Esophagus muscularis mucosa (tissue), 4 donors: Measurements from ENCODE around the gene PSORS1C1. TPM values are rescaled to one million over a fixed set of nuclear protein-coding genes. Genes with fewer than 3 reads are reported as not detected.

ENCODE experiments used
- DNase-seq: peaks from one replicate; pipeline ENCODE4 v3.0.0-alpha.2; 2017; ENCODE audit errors: extremely low spot score
- H3K27ac ChIP-seq, 4 donors: fragments of 200-600 bp; sonication (generic); replicated peaks in 1 of 4; 1 replicate in 3 of 4; 2 replicates in 1 of 4; pipeline ENCODE4 v1.5.1; 2016 to 2019; ENCODE audit warnings: mild to moderate bottlenecking in 1 of 4
- H3K27me3 ChIP-seq, 4 donors: fragments of 200-600 bp; sonication (generic); one replicate each; pipeline versions ENCODE4 v1.5.1 to v1.6.0; 2016 to 2019
- H3K36me3 ChIP-seq, 4 donors: fragments of 200-600 bp; sonication (generic); one replicate each; pipeline ENCODE4 v1.5.1; 2016 to 2019
- H3K4me1 ChIP-seq, 4 donors: fragments of 200-600 bp; sonication (generic); one replicate each; pipeline ENCODE4 v1.5.1; 2016 to 2019
- H3K4me3 ChIP-seq, 4 donors: fragments of 200-600 bp; sonication (generic); 1 replicate in 2 of 4; 2 replicates in 2 of 4; pipeline ENCODE4 v1.5.1; 2016 to 2019; ENCODE audit warnings: mild to moderate bottlenecking in 4 of 4, moderate library complexity in 1 of 4
- H3K9me3 ChIP-seq, 4 donors: fragments of 200-600 bp; sonication (generic); 1 replicate in 3 of 4; 2 replicates in 1 of 4; pipeline ENCODE4 v1.5.1; 2016 to 2019
- CTCF ChIP-seq, 3 experiments: fragments of 200-600 bp in 2 of 3; fragments of 450-650 bp in 1 of 3; sonication (generic) in 2 of 3; IDR thresholded peaks; one replicate each; pipeline ENCODE4 v1.5.1; 2017 to 2019; ENCODE audit warnings: antibody characterized with exemption in 3 of 3, mild to moderate bottlenecking in 2 of 3, moderate library complexity in 1 of 3
- EP300 ChIP-seq: sonication (generic); formaldehyde crosslinking; IDR thresholded peaks from one replicate; pipeline ENCODE4 v1.6.1; 2017; ENCODE audit warnings: antibody characterized with exemption
- POLR2A ChIP-seq: fragments of 450-650 bp; IDR thresholded peaks from one replicate; pipeline ENCODE4 v1.6.1; 2017; ENCODE audit warnings: antibody characterized with exemption, moderate library complexity, mild to moderate bottlenecking, low read depth
- POLR2AphosphoS5 ChIP-seq, 2 donors: sonication (generic); formaldehyde crosslinking; IDR thresholded peaks; one replicate each; pipeline ENCODE4 v1.6.1; 2017; ENCODE audit warnings: antibody characterized with exemption in 2 of 2
- WGBS: methylation state at CpG from one replicate; pipeline ENCODE4 v1.1.5; 2018; 5-methylcytosine and 5-hydroxymethylcytosine counted together
- intact Hi-C: fragments of 100-400 bp; cut with DNase I; formaldehyde crosslinking; loops from one replicate; pipeline ENCODE4 v1.15.1; 2023
- total RNA-seq, 4 donors: library from RNA; depleted of rRNA; stranded (reverse); fragments of >200 nt; gene quantifications; one replicate each; pipeline versions ENCODE4 v1.1.0 to v1.2.1, GENCODE V29; 2016

Gene PSORS1C1
- total RNA-seq, 4 donors from 2014 or later, result 0.34 to 1.2 (median 1.1) TPM

DNA sequence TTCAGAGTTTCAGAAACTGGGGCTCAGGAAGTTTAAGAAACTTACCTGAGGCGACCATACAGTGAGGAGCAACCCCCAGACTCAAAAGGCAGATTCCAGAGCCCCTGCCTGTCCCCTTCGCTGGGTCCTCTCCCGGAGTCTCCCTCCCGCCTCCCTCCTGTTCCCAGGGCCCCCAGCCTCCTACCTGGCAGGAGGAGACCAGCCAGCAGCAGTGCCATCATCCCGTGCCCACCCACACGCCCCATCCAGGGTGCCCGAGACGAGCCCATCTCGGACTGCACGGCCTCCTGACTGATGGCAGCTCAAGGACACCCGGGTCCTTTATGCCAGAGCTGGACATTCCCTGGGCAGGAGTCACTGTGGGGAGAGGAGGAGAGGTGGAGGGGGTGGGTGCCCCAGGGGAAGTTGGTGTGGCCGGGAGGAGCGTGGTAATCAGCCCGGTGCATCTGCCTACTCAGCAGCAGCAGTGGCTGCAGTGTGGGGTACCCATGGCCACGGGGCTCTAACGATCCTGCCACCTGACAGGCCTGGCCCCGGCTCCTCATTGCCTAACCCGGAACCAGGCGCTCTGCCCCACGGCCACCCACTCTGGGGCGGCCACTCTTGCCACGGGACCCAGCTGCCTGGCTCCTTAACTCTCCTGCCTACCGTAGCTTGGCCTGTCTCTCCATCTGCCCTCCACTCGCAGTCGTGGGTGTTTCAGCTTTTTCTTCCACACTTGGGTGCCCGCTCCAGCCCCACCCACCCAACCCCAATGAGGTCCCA is 5.7 kb downstream of the PSORS1C1 start, which contains the start of gene CDSN:
CDSN (minus strand) TSS at position 296 of the 765 bp plus-strand sequence; CDS start at position 269, 27 bp downstream.
- no peaks in the 10 kb centered on the region for H3K27me3 ChIP-seq
- H3K4me3 ChIP-seq, result no peak within 1 kb of the TSS
- no peaks in the 10 kb centered on the region for H3K9me3 ChIP-seq
- 84% methylated on average over 23 of the region's 26 CpGs for WGBS
- no peak for DNase-seq
- H3K27ac ChIP-seq, result no peak within 1 kb of the TSS
- TF ChIP-seq POLR2AphosphoS5 (IDR thresholded peaks at IDR 0.05), result no peak
- no peak for TF ChIP-seq CTCF (IDR thresholded peaks at IDR 0.05)
- TF ChIP-seq POLR2A, result no peak
- no peak for TF ChIP-seq EP300
- H3K4me1 ChIP-seq, result peaks cover 30 to 69% (median 45%) of the 10 kb centered on the region in 4 donors
- intact Hi-C loops, result no loop called here
- no peaks in the 10 kb centered on the region for H3K36me3 ChIP-seq

DNA sequence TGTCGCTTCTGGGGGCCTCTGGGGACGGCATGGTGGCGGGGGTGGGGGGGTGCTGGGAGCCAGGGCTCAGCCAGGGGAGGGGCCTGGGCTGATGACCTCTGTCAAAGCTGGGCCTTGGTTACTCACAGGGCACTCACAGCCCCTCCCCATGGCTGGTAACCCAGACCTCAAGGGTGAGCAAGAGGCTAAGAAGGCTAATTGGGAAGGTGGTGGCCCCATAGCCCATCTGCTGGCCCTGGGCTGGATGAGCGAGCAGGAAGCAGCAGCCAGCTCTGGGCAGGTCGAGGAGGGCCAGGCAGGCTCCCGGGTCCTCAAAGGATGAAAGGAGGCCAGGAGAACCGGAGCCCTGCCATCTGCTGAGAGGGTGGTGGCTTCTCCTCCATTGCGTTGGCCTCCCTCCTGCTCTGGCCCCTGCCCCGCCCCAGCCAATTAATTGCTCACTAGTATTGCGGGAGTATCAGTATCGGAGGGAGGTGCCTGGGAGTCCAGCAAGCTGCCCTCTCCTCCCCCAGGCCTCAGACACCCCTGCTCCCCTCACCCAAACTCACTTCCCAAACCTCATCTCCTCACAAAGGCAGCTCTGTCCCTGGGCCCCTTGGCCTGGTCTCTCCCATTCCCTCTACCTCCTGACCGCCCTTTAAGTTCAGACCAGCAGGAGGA is 6.7 kb downstream of the PSORS1C1 start:
- intact Hi-C loops, result no loop called here
- no peak overlapping the region for H3K4me3 ChIP-seq
- WGBS, result 87% methylated on average over 12 of the region's 12 CpGs
- no peaks in the 10 kb centered on the region for H3K9me3 ChIP-seq
- DNase-seq, result no peak
- peaks cover 33 to 69% (median 41%) of the 10 kb centered on the region in 4 donors for H3K4me1 ChIP-seq
- TF ChIP-seq POLR2AphosphoS5 (IDR thresholded peaks at IDR 0.05) (no peak), CTCF (IDR thresholded peaks at IDR 0.05) (no peak)
- no peaks in the 10 kb centered on the region for H3K27me3 ChIP-seq
- H3K36me3 ChIP-seq, result no peaks in the 10 kb centered on the region
- H3K27ac ChIP-seq, result no peak overlapping the region

DNA sequence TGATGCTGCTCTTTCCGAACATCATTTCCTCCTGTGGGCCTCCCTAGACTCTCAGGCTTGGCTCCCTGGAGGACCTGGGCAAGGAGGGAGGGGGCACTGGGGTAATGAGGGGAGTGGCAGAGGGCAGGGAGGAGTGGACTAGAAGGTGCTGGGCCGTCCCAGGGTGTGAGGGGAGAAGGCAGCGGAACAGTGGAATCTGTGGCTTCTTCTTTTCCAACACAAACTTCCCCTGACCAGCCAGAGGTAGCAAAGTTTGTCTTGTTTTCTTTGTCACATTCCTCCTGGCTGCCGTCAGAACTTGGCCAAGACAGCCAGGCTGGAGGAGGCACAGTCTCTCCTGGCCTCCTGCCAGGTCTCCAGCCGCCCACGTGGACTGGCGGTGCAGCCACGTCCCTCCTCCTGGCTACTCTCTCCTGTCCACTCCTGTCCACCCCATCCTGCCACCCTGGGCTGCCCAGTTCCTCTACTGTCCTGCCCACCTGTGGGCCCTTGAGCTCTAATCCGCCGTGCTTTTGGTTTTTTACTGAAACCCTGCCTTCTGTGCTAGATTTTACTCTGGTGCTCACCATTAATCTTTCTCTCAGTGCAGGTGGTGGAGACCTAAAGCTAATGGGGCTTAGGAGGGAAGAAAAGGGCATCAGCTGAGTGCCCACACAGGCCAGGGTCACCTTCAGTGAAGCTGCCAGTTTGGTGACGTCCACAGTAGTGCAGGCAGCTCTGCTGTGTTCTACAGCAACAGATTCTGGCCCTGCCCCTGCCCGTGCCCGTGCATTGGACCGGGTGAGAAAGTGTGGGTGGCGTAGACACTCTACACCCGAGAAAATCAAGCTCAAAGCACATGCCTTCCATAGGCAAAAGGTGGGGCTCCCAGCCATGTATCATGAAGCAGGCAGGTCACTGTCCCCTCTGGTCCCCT is 8.4 kb downstream of the PSORS1C1 start:
- no peaks in the 10 kb centered on the region for H3K27me3 ChIP-seq
- H3K4me1 ChIP-seq, result peaks cover 22 to 56% (median 31%) of the 10 kb centered on the region in 4 donors
- H3K9me3 ChIP-seq, result no peaks in the 10 kb centered on the region
- no peaks in the 10 kb centered on the region for H3K36me3 ChIP-seq
- DNase-seq, result no peak
- no peak overlapping the region for H3K4me3 ChIP-seq
- TF ChIP-seq EP300 (no peak), POLR2A (no peak), POLR2AphosphoS5 (IDR thresholded peaks at IDR 0.05) (peak in 1 of 2 donors; percentile 33)
- WGBS, result 24% methylated on average over 12 of the region's 16 CpGs
- intact Hi-C loops, result no loop called here
- peak overlapping the region; percentile 27 to 76 (median 48) for H3K27ac ChIP-seq

DNA sequence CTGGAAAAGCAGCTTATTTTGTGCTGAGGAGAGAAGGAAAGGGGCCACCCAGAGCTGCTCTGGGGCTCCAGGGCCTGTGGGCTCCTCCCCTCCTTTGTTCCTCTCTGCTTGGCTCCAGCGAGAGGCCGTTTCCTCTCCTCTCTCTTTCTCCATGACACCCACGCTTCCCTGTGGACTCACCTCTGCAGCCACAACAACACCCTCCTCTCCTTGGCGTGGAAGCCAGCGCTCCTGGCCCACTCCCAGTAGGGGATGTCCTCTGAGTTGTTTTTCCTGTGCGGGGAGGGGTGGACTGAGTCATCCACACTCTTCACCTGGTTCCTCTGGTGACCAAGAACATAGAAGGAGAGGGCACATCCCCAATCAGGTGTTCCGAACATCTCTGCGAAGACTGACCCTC is 10.6 kb downstream of the PSORS1C1 start:
- no peak for TF ChIP-seq CTCF (IDR thresholded peaks at IDR 0.05)
- TF ChIP-seq POLR2AphosphoS5 (IDR thresholded peaks at IDR 0.05), result peak in 1 of 2 donors; percentile 14
- no peak for TF ChIP-seq EP300
- no peak for TF ChIP-seq POLR2A
- Histone ChIP-seq H3K27ac (peak overlapping the region in 1 of 4 donors; percentile 6), H3K4me1 (peaks cover 22 to 51% (median 29%) of the 10 kb centered on the region in 4 donors), H3K36me3 (no peaks in the 10 kb centered on the region), H3K4me3 (no peak overlapping the region), H3K9me3 (no peaks in the 10 kb centered on the region), H3K27me3 (no peaks in the 10 kb centered on the region)
- 57% methylated on average over 8 of the region's 8 CpGs for WGBS
- DNase-seq, result no peak
- intact Hi-C loops, result no loop called here
